IPS-11a (cell line): ENCODE data around the gene NEIL1.
A peak's percentile ranks its signal among the peaks of the same experiment; 100 is the strongest.

Experiments
- H3K4me3 ChIP-seq: one replicate; pipeline ENCODE4 v1.5.1; 2013; ENCODE audit warnings: low read depth, low read length, control low read depth

The NEIL1 gene

GRCh38 chr15:75355369-75355768 lies 8.5 kb downstream of the NEIL1 start:
- H3K4me3 ChIP-seq: no peak overlapping the region

DNA sequence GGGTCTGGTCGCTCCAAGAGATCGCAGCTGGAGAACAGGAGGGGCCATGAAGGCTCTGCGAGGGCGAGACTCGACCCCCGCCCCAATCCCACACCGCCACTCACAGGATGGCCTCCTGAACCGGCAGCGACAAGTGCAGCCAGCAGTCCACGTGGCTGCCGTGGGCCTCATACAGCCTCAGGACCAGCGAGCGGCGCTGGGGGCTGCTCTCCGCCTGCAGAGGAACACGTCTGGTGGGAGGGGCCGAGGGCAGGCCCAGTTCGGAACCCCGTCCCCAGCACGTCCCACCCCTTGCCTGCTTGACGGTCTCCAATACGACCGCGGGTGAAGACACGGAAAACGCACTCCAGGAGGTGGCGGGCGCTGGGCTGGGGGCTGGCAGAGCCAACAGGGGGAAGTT lies 9.2 kb downstream of the NEIL1 start:
- no peak overlapping the region for H3K4me3 ChIP-seq

- no peak overlapping the region for H3K4me3 ChIP-seq
These were observed 9.7 kb downstream of the NEIL1 start for GRCh38 chr15:75356517-75356916.

DNA sequence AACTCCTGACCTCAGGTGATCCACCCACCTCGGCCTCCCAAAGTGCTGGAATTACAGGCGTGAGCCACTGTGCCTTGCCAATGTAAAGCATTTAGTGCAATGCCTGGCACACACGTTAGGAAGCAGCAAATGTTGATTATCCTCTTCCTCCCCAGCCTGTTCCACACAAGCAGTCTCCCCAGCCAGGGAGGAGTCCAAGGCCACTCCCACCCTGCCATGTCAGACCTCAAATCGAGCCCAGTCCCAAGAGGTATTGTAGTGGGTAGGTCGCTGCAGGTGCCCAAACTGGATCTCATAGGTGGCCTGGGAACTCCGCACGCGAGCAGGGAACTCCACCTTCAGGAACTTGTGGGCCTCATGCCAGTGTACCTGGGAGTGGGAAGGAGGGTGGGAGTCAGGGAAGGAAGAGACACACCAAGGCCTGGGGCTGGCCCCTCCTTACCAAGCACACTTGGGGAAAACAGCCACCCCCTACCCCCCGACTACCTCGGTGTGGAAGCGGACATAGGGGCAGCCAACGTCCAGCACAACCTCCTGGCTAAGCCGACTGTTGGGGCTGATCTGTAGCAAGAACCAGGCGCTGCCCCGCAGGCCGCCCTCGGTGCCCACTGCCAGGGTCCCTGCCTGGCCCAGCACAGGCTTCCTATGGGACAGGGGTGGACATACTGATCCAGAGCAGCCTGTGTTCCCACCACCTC lies 11.3 kb downstream of the NEIL1 start:
- no peak overlapping the region for H3K4me3 ChIP-seq

GRCh38 chr15:75358771-75359536 lies 12.1 kb downstream of the NEIL1 start:
- H3K4me3 ChIP-seq: no peak overlapping the region

DNA sequence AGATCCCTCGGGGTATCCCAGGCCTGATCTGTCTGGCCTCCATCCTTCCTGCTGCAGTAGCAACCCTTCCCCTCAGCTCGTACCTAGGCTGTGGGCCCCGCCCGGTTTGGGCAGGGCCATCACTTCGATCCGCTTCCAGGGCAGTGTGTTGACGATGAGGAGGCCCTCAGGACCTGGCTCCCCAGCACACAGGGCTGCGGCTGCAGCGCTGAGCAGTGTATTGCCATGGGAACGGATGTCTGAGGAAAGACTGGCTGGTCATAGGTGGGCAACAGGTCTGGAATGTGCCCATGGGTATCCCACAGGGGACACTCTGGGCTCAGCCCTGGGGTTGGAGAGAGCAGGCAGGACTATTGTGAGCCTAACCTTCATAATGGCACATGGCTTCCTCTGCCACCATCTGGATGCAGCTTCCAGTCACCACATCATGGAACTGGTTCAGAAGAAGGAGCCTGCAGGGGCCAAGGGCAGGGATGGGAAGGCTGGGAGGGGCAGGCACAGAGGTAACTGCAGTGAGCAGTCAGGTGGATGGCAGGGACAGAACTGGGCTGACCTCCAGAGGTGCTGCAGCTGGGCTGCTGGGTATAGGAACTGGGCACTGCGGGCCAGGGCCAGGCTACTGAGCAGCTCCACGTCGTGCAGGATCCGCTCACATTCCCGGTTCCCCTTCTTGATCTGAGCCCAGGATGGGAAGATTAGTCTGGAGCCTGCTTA lies 12.9 kb downstream of the NEIL1 start:
- H3K4me3 ChIP-seq: no peak overlapping the region

- no peak overlapping the region for H3K4me3 ChIP-seq
These were observed 13.6 kb downstream of the NEIL1 start for GRCh38 chr15:75360391-75360790.

DNA sequence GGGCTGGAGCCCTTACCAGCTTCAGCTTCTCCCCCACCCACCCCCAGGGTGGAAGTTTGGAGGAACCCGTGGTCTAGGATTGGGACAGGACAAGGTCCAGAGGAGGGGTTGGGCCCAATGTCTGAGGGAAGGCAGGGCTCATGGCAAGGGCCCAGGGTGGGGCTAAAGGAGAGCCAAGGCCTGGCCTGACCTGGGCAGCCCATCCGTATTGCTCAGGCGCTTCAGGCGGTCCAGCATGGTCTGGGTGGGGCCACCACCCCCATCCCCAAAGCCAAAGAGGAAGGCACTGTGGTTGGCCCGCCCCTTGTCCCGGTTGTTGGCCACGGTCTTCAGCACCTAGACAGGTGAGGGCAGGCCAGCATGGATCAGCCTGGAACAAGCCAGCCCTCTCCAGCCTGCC lies 14.0 kb downstream of the NEIL1 start:
- H3K4me3 ChIP-seq: no peak overlapping the region

DNA sequence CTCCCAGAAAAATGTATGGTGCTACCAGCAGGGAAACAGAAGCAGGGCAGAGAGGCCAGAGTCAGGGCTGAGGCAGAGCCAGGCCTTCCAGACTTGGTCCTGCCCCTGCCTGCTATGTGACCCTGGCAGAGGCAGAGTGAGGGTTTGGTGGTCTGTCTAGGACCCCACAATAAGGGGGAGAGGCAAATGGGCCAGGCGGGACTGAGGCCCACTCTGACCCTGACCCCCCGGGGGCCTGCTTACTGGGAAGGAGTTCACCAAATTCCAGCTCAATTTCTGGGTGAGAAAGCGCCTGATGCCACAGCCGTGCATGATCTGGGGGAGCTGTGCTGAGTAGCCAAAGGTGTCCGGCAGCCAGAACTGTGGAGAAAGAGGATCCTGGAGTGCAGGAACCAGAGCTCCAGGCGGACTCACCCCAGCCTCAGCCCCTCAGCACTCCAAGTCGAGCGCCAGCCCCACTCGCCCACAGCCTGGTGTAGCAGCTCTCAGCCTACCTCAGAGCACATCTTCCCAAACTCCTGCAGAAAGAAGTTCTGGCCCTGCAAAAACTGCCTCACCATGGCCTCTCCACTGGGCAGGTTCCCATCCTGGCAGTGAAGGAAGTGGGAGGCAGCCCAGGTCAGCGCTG lies 14.6 kb downstream of the NEIL1 start:
- H3K4me3 ChIP-seq: no peak overlapping the region

GRCh38 chr15:75361989-75362641 lies 15.3 kb downstream of the NEIL1 start:
- no peak overlapping the region for H3K4me3 ChIP-seq

GRCh38 chr15:75362642-75363249 lies 15.9 kb downstream of the NEIL1 start:
- H3K4me3 ChIP-seq: no peak overlapping the region

DNA sequence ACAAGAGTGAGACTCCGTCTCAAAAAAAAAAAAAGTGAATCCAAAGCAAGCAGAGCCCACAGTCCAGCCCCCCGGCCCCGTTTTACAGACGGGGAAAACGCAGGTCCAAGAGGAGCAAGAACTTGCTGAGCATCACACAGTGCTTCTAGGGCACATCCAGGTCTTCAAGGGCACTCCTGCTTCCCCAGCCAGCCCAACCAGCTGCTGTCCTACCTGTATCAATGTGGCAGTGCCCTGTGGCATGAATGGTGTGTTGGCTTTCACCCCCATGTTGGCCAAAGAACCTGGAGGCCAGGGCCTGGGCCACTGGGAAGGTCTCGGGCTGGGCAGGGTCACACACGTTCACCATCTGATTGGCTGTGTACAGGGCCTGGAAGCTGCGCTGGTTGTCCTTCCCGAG lies 16.9 kb downstream of the NEIL1 start:
- no peak overlapping the region for H3K4me3 ChIP-seq

DNA sequence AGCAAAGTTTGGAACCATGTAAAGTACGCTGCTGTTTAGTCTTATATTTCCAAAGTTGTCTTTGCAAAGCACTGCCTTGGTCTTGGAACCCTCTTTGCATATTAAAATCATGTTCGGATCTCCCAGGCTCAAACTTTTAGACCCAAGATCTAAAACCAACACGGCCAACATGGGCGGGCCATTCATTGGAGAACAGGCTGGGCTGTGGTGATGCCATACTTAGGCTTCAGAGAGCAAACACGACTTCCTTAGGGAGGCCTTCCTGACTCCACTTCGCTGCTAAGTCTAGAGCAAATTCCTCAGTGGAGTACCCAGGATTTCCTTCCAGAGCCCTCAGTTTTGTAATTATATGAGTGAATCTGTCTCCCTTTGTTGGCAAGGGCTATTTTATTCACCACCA lies 18.0 kb downstream of the NEIL1 start:
- H3K4me3 ChIP-seq: no peak overlapping the region

GRCh38 chr15:75366163-75366562 lies 19.3 kb downstream of the NEIL1 start:
- no peak overlapping the region for H3K4me3 ChIP-seq

GRCh38 chr15:75367006-75367405 lies 20.2 kb downstream of the NEIL1 start:
- no peak overlapping the region for H3K4me3 ChIP-seq

GRCh38 chr15:75367406-75367912 lies 20.6 kb downstream of the NEIL1 start:
- no peak overlapping the region for H3K4me3 ChIP-seq

- H3K4me3 ChIP-seq: peak within 1 kb of the TSS; percentile 85
These were observed 21.3 kb downstream of the NEIL1 start, which contains the start of gene MAN2C1 for GRCh38 chr15:75367913-75368688. Gene MAN2C1, minus strand, starts transcription at chr15:75368607. Its CDS starts 24 bp downstream, at chr15:75368583.

GRCh38 chr15:75368689-75369239 lies 21.9 kb downstream of the NEIL1 start:
- H3K4me3 ChIP-seq: peak overlapping the region; percentile 85
